COLO668 (cell line): ENCODE measurements around the gene TUBB.

Source experiments
- DNase-seq: peaks from one replicate; lab custom pipeline; 2025; ENCODE audit not compliant: unreplicated experiment; lab: John Stamatoyannopoulos, UW

Gene TUBB

GRCh38 chr6:30719791-30720737, at the start of gene TUBB:
TSS of gene TUBB (plus strand) at chr6:30720352. CDS start at chr6:30720507, 155 bp downstream.
- peak; percentile 94 for DNase-seq

DNA sequence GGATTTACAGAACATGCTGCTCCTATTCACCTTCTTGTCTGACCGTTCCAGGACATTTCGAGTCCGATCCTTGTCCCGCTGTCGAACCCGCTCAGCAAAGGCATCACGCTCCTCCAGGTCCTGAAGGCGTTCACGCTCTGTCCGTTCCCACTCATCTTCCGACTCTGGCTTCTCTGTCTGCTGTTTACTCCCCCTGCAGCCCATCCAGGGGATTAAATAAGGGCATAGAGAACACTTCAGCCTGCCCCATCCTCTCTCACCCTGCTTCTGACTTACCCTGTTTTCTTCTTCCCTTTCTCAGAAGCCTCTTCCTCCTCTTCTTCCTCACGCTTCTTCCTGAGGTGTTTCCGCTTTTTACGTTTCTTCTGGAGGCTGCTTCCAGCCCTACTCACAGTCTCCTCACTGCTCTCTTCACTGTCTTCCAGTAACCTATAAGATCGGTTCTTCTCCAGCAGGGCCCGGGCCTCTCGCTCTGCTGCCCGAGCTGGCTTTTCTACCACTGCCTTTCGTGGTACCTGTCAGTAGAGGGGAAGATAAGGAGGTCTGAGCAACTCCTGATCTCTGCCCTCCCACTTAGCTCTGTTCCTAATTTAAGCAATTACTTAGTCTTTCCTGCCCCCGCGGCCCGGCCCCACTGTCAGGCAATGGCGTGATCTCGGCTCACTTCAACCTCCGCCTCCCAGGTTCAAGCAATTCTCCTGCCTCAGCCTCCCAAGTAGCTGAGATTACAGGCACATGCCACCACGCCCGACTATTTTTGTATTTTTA, 49.2 kb upstream of the TUBB start:
- DNase-seq = no peak

DNA sequence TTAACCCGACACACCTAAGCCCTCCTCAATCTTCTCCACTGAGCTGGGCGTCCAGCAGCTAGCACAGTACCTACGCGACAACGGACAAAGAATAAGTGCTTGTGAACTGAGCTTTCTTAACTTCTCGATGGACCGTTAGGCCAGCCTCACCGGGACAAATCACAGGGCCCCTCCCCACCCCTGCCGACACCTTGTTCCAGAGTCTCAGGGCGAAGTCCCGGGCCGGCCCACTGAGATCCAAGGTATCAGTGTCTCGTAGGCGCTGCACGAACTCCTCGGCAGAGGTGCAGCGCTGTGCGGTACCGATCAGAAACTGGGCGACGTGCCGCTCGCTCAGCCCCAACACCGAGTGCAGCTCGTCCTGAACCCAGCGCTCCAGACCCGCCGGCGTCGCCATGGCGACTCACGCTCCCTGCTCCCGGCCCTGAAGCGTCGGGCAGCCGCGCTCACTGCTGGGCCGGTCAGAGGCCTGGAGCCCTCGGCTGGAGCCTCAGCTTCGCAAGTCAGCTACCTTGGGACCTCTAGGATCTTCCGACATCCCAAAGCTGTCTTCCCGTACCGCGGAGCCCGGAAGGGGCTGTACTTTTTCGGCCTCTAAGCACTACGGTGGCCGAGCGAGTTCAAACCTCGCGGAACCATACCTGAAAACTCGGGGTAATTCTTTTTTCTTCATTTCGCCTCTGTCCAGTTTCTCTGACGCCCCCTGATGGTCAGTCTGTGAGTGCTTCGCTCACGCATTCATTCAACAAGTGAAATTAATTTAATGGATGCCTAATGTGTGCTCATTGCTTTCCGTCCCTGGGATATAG, 47.5 kb upstream of the TUBB start, which contains the start of gene DHX16:
Gene DHX16 (minus strand): TSS at position 562 of the 809 bp plus-strand sequence. CDS start 165 bp downstream, at position 397.
- peak; percentile 89 for DNase-seq

DNA sequence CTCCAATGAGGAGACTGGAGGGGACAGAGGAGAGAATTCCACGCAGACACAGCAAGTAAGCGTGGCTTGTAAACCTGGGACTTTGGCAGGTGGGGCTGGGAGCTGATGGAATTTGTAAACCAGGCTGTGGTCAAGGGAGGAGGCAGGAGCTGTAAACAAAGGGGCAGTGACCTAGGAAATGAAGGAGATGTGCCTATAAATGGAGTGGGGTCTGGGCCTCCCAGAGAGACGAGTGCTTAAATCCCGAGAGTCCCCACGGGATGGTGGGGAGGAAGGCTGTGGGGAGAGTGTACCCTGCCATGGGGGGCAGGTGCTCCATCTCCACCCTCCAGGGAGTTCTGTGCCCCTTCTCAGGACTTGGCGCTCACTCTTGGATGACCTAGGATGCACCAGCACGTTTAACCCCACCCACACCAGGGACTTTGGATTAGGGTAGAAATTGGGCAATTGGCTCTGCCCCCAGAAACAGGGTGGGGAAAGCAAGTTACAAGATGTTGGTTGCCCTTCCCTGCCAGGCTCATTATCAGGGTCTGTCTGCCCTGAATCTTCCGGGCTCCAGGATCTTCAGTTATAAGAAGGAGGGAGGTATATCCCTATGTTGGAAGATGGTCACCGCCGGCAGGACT, 43.4 kb upstream of the TUBB start:
- DNase-seq = no peak

DNA sequence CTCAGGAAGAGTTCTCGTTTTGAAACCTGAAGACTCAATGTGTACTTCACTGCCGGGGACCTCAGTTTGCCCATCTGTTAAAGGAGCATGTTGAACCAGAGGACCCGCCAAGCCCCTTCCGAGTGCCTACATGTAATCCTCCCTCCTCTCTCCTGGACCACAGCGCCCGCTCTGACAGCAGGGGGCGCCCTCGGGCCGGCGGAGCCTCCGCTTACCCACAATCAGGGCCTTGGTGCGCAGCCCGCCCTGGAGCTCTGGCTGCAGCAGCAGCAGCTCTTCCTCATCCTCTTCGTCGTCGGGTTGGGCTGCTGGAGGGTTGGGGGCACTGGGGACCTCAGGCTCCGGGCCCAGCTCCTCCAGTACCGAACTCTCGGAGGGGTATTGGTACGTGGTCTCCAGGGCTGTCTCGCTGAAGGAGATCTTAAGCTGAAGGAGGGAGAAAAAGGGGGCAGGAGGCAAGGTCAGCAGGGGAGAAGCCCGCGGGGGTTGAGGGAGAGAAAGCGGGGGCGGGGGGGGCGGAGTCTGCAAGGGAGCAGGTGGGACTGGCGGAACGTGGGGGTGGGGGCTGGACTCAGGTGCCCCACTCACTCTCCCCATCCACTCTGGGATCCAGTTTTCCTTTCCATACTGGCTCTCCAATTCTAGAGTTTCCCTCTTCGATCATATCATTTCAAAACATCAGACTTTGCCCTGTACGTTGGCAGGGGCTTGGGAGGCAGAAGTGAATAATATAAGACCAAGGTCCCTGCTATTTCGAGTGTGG, 41.0 kb upstream of the TUBB start:
- DNase-seq = peak; percentile 73

DNA sequence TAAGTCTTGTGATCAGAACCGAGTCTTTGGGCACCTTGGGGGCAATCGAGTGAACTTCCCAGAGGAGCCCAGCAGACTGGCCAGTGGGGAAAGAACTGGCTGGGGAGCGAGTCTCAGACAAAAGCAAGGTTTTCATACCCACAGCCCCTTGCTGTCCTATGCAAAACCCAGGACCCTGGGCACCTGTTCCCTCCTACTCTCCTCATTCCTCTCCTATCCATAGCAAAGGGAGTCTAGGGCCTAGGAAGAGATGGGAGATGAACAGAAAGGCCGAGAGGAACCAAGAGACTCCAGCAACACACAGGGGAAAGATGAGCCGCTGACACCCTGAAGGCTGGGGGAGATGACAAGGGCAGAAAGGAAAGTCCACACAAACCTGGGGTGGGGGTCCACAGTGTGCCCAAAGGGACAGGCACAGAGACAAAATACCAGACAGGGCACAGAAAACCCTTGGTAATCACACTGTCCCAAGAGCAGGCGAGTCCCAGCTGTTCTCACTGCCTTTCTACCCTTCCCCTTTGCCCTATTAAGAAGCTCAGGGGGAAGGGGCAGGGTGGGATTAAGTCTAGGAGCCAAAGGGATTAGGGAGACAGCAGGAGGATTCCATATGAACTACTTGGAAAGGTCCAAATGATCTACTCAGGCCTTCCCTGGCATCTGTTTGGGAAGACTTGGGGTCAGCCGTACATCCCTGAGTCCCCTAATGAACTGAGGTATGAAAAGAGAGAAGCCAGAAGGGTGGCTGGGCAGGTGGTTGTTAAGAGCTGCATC, 40.2 kb upstream of the TUBB start:
- DNase-seq = no peak

GRCh38 chr6:30681766-30682142, 38.4 kb upstream of the TUBB start:
- no peak for DNase-seq

- DNase-seq = peak; percentile 54
These were observed 37.7 kb upstream of the TUBB start for GRCh38 chr6:30682143-30683117.

- DNase-seq = no peak
These were observed 36.8 kb upstream of the TUBB start for GRCh38 chr6:30683183-30683979.

- DNase-seq = no peak
These were observed 36.2 kb upstream of the TUBB start for GRCh38 chr6:30683980-30684338.

- peak; percentile 8 for DNase-seq
These were observed 35.6 kb upstream of the TUBB start for GRCh38 chr6:30684386-30685156.

- DNase-seq = no peak
These were observed 34.8 kb upstream of the TUBB start for GRCh38 chr6:30685157-30686008.

DNA sequence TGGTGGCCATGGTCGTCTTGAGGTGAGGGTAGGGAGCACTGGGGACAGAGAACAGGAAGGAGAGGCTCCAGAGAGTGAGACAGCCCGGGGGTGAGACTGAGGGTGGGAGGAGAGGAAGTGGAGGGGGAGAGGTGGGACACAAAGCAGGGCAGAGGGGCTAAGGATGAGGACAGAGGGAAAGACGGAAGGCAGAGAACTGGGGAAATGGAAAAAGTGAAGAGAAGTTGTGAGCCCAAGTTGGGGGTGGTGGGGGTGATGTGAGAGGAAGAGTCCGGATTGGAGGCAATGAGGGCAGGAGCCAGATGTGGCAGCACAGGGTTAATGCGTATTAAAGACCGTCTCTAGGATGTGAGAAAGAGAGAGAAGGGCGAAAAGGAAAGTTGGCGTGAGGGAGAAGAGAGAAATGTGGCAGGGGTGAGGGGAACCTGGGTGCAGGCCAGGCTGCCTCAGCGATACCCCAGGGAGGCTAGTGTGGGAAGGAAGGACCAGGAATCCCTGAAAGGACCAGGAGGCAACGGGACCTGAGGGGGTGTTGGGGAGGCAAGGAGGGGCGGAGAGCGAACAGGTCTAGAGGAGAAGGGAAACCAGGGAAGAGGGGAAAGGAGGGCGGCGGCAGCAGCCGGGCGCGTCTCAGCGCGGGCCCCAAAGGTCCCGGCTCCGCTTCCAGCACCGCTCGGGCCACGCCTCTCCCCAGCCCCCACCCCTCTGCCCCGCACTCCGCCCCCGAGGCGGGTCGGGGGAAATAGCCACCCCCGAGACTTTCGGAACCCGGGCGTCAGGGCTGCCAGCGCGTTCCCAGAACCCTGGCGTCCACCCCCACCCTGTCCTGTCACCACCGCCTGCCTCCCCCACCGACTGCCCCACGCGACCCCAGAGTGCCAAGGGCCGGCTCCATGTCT, 33.9 kb upstream of the TUBB start, which contains the start of gene PPP1R18:
Gene PPP1R18 (minus strand): TSS at position 637 of the 899 bp plus-strand sequence. CDS start 627 bp downstream, at position 10.
- peak; percentile 52 for DNase-seq

GRCh38 chr6:30686908-30687658, 33.1 kb upstream of the TUBB start:
- peak; percentile 89 for DNase-seq
